ENCODE measurements around the gene ZC3H12D.
"Not testable (repeated sequence)": the region's sequence is repeated elsewhere in the genome, so short reads cannot be mapped to it uniquely, and the experiment has no call there.

Gene ZC3H12D

DNA sequence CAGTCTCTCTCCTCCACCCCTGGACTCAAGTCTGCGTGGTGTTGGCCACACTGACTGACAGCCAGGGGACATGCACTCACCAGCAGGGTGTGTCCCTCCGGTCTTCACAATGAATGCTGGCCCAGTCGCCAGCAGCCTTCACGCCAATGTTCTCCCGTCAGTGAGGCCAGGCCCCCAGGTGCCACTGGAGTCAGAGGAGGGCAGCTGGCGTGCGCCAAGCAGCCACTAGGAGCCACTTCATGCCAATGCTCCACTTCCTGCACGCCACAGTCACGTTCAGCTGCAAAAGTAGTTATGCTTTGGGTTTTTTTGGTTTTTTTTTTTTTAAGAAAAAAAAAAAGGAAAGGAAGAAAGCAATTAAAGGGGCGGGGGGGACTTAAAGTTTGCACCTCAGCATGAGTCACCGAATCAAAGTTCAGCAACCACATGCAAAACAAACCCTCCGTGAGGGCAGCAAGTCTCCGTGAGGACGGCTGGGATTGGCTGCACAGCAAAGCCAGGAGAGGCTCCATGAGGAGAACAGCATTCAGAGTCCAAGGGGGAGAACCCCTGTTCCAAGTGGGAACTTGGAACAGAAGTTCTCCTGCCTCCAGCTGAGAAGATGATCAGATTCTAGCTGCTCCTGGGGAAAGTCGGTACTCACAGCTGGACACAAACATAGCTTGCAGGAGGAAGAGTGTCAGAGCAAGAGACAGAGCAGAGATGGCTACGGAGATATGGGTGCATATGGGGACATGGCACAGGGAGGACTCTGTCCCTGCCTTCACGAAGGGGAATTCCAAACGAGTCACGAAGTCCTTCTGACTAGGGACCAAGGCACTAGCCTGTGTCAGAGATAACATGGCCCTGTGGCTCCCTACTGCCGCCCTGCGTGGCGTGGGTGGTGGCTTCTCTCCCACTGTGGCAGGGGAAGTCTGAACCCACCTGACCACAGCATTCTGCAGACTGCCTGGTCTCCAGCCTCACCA is at the start of gene ZC3H12D:
TSS of gene ZC3H12D (minus strand) at position 282 of the 968 bp plus-strand sequence. CDS start 10,471 bp downstream, outside the sequence.
- DNase-seq = peak; percentile 75

DNA sequence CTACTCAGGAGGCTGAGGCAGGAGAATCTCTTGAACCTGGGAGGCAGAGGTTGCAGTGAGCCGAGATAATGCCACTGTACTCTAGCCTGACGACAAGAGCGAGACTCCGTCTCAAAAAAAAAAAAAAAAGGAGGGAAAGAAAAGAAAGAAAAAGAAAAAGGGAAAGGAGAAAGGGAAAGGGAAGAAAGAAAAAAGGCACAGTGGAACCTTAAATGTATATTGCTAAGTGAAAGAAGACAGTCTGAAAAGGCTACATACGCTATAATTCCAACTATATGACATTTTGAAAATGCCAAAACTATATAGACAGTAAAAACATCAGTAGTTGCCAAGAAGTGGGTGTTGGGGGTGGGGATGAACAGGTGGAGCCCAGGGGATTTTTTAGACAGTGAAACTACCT is 44.8 kb upstream of the ZC3H12D start:
- DNase-seq = no peak

DNA sequence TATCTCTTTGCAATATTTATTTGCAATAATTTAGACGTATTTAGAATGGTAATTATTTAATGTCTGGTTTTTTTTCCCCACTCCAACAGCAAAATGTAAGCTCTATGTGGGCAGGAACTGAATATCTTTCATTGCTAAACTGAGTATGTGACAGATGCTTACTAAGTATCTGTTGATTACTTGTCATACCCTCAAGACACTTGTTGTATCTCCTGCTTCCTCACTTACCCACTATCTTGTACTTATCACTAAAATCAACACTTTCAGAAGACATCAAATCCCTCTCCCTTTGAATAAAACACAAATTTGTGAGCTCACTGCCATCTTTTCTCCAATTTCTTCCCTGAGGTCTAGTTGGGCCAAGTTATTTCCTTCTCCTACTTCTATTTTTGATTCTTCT is 30.7 kb upstream of the ZC3H12D start:
- no peak for DNase-seq

DNA sequence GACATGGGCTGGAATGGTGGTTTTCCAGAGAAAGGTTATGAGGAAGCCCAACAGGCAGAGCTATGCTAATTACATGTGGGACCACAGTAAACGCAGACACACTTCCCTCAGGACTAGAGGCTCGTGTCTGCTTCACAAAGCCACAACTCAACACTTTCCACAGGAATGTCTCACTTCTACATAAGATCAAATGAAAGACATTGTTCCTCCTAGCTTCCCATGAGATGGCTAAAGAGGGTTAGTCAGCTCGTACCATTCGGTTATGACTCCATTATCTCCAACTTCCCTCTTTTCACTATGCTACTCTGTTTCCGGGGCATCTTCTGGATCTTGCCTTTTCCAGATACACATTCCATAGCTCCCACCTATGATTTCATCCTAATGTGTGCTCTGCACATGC is 29.1 kb upstream of the ZC3H12D start:
- DNase-seq = no peak

DNA sequence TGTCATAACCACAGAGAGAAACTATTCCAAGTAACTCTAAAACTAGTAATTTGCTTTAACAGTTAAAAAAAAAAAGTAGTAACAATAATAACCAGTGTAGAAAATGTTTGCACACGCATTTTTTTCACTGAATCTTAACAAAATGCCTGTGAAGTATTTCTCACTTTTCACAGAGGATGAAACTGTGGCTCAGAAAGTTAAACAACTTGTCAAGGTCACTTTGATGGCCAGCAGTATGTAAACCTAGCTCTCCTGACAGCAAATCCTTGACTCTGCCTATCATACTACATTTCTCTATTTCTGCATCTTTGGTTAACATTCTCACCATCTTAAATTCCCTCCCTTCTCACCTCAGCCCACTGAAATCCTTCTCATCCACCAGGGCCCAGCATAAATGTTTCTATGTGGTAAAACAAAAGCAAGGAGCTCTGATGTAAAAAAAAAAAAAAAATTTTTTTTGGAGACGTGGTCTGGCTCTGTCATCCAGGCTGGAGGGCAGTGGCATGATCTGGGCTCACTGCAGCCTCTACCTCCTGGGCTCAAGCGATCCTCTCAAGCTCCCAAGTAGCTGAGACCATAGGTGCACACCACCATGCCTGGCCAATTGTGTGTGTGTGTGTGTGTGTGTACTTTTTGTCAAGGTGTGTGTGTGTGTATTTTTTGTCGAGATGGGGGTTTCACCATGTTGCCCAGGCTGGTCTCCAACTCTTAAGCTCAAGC is 26.1 kb upstream of the ZC3H12D start:
- DNase-seq = no peak

DNA sequence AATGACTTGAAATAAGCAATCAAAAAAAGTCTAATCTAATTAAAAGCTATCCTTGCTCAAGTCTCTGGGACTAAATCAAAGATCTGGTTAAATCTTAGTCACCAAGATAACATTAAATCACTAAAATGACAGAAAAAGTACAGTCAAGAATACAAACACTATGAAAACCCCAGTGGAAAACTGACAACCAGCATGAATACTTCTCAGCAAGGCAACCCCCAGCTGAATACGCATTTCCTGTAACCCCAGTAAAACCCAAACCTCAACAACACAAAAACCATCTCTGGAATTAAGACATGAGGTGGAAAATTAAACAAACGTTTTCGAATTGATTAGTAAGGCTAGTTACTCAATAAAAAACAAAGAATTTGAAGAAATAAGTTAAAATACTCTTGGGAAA is 23.7 kb upstream of the ZC3H12D start:
- DNase-seq = no peak

DNA sequence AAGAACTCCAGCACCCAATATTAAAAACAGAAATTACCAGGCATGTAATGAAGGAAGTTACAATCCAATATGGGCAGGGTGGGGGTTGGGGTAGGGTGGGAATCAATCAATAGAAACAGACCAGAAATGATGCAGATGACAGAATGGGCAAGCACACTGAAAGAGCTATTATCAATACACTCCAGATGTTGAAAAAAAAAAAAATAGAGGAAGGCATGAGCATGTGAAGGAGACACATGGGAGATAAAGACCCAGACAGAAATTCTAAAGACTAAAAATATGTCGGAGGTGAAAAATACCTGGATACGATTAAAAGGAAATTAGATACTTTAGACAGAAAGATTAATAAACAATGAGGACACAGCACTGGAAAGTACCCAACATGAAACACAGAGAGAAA is 19.1 kb upstream of the ZC3H12D start:
- no peak for DNase-seq

DNA sequence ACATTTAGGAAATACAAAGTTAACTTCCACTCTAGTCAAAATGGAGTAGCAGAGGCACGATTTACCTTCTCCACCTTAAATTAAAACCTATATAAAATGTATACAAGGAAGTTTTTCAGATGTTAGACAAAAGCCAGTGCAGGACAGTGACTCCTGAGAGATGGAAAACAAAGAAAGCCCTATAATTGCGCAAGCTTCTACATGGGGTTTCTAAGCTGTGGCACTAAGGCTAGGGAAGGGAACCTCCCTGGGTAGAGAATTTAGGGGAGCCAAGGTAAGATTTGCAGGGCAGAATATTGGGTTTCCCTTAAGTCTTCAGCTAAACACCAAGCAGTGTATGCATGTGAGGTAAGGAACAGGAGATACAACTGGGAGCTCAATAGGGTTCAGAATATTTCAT is 18.5 kb upstream of the ZC3H12D start:
- no peak for DNase-seq

DNA sequence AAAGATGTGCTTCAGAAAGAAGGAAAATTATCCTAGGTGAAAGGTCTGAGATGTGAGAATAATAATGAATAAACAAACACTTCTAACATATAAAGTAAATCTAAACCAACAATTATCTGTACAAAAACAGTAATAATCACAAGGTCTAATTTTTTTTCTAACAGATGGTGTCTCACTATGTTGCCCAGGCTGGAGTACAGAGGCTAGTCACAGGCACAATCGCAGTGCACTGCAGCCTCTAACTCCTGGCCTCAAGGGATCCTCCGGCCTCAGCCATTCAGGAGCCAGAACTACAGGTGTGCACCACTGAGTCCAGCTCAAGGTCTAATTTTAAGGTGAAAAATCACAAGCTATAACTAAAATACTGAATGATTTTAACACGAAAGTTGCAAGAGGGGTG is 17.0 kb upstream of the ZC3H12D start:
- DNase-seq = no peak

DNA sequence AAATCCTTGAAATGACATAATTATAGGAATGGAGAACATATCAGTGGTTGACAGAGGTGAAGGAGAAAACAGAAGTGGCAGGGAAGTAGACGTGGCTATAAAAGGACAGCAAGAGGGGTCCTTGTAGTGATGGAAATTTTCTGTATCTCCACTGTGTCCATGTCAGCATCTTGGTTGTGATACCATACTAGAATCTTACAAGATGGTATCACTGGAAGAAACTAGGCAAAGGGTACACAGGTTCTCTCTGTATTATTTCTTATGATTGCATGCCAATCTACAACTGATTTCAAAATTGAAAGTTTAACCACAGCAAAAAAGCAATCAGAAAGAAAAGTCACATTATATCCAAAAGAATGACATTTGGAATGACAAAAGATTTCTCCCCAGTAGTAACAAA is 16.4 kb upstream of the ZC3H12D start:
- DNase-seq = no peak

DNA sequence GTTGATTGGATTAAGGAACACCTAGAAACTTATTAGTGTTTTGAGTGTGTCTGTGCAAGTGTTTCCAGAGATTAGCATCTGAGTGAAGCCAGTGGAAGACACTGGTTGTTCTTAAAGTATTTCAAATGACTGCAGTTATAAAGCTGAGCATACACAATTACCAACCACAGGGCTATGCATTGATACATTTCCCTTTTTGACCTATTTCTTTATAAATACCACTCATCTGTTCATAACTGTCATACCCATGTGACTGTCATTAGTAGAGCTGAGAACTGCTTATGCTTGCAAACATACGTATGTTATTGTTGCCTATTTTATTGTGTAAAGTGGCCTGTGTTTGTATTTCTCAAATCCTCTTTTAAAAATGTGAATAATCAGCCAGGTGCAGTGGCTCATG is 15.3 kb upstream of the ZC3H12D start:
- no peak for DNase-seq

DNA sequence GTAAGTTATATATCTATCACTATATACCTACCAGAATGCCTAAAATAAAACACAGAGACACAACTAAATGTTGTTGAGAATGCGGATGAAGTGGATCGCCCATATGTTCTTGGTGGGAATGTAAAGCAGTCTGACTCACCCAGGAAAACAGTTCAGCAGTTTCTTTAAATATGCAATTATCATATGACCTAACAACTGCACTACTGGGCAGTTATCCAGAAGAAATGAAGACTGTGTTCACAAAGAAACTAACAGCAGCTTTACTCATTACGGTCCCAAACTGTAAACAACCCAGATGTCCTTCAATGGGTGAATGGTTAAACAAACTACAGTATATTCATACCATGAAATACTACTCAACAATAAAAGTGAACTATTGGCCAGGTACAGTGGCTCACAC is 14.3 kb upstream of the ZC3H12D start:
- DNase-seq = no peak

DNA sequence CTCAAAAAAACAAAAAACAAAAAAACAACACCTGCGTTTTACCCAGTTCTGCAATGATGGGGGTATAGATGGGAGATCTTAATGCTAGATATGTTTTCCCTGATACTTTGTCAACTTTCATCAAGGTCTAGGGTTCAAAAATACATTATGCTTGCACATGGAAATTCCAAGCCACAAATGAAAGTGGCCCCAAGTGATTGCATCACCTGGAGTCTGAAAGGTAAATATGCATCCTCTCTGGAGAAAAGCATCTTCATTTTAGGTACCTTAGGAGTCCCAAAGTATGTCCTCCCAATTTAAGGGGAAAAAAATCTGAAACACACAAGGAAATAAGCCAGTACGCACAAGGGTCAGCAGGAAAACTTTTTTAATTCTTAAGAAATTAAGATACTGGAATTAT is 12.6 kb upstream of the ZC3H12D start:
- DNase-seq = no peak

DNA sequence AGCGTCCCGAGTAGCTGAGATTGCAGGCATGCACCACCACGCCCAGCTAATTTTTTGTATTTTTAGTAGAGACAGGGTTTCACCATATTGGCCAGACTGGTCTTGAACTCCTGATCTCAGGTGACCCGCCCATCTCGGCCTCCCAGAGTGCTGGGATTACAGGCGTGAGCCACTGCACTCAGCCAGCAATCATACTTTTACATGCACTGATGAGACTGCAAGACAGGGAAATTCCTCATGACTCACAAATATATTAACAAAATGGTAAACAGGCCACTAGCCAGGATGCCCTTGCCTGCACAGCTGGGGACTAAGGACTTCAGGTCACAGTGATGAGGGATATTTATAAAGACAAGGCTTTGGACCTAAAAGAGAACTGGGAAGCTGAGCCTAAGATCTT is 11.8 kb upstream of the ZC3H12D start:
- not testable (repeated sequence) for DNase-seq

DNA sequence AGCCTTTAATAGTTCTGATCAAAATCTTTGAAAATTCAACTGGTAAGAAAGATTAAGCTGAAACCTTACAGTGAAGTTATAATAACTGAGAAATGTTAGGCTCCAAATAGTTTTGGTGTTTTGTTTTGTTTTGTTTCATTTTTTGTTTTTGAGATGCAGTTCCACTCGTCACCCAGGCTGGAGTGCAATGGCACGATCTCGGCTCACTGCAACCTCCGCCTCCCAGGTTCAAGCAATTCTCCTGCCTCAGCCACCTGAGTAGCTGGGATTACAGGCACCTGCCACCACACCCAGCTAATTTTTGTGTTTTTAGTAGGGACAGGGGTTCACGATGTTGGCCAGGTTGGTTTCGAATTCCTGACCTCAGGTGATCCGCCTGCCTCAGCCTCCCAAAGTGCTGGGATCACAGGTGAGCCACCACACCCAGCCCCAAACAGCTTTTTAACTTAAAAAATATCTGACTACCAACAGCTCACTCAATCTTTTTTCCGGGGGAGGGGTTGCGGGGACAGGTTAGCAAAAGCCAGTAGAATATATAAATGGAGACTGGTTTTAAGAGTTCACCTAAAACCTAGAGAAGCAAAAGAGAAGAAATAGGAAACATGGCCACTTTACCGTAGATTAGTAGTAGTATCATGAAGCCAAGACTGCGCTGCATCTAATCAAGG is 10.7 kb upstream of the ZC3H12D start:
- DNase-seq = not testable (repeated sequence)

DNA sequence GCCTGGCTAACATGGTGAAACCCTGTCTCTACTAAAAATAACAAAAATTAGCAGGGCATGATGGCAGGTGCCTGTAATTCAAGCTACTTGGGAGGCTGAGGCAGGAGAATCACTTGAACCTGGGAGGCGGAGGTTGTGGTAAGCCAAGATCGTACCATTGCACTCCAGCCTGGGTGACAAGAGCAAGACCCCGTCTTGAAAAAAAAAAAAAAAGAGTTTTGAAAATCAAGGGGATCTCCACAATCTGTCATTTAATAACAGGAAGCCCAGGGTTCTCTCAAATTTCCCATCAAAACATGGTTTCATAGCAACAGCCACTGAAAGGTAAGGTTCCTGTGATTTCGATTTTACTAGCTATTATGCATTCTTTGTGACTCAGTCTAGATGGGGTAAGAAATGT is 10.0 kb upstream of the ZC3H12D start:
- DNase-seq = not testable (repeated sequence)

DNA sequence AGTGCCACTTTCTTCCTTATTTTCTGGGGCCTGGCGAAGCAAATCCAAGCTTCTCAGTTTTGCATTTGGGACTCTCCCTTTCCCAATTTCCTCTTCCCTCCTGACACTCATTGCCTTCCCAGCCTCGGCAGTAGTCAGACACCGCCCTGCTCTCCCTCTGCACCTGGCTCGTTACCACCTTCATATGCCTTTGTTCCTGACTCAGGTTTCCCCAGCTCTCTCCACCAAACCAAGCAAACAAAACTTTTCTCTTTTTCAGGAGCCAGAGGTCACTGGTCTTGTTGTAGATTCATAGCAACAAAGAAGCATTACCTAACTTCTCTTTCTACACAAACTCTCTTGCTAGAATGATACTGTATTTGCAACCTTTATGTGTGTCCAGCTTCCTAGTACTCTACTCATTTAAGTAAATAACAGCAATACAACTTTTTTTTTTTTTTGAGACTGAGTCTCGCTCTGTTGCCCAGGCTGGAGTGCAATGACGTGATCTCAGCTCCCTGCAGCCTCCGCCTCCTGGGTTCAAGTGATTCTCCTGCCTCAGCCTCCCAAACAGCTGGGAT is 9.0 kb upstream of the ZC3H12D start:
- DNase-seq = no peak

DNA sequence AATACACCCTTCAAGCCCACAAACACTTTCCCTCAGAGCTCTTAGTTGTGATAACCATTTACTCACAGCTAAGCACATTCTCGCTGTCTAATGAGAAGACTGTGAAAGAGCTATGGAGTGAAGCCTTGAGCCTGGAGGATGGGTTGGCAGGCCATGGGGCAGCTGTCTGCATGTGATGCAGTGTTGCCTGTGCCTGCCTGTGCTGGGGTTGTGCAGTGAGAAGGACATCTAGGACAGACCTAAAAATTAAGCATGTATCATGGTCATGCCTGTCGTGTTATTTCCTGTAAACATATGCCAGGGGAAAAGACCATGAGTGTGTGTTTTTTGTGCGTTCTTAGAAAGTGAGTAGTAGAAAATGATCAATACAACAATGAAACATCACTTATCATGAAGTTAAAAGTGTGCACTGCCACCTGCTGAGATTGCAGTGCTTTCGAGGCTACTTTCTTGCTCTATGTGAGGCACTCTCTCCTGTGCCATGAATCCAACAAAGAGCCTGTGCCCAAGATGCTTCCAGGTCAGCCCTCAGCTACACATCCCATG is 8.1 kb upstream of the ZC3H12D start:
- DNase-seq = no peak

DNA sequence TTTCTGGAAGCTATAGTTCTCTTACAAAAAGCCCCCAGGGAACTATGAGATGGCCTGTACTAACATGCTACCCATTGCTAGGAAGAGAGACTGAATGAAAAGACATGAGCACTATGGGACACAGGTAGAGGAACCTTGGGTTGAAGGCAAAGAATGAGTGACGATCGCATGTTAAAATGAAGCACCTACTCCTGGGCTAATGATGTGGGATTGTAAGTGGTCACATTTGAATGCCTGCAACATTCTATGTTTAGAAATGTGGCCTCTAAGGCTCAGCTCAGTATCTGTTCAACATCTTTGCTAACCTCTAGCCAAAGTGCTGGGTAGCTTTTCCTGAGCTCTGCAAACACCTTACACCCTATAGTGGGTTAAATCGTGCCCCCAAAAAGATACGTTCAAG is 5.2 kb upstream of the ZC3H12D start:
- DNase-seq = no peak

DNA sequence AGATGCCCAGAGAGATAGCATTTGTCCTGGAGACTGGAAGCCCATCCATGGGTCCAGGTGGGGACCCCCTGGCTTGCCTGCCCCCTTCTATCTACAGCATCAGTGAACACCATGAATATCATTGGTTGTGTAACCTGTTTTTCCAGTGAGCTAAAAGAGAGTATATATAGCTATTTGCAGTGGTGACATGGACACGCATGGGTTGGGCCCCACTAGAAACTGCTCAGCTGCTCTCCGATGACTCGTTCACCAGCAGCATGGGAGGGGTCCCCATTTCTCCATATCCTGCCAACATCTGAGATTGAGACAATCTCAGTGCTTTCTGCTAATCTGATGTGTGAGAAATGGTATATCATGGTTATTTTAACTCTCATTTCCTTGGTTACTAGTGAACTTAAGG is 4.0 kb upstream of the ZC3H12D start:
- DNase-seq = no peak

DNA sequence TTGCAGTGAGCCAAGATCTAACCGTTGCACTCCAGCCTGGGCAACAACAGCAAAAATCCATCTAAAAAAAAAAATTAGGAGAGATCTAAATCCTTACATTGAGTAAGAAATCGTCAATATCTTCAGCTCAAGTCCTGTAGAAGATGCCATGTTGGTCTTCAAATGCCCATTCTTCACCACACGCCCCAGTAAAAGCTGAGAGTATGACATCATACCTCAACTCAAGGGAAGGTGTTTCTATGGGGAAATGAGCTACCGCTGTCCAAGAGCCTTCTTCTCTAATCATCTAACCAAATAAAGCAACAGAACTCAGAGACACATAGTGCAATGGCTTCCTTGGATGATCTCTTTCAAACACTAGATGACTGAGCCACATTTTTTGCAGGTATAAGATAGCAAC is 2.5 kb upstream of the ZC3H12D start:
- DNase-seq = no peak

DNA sequence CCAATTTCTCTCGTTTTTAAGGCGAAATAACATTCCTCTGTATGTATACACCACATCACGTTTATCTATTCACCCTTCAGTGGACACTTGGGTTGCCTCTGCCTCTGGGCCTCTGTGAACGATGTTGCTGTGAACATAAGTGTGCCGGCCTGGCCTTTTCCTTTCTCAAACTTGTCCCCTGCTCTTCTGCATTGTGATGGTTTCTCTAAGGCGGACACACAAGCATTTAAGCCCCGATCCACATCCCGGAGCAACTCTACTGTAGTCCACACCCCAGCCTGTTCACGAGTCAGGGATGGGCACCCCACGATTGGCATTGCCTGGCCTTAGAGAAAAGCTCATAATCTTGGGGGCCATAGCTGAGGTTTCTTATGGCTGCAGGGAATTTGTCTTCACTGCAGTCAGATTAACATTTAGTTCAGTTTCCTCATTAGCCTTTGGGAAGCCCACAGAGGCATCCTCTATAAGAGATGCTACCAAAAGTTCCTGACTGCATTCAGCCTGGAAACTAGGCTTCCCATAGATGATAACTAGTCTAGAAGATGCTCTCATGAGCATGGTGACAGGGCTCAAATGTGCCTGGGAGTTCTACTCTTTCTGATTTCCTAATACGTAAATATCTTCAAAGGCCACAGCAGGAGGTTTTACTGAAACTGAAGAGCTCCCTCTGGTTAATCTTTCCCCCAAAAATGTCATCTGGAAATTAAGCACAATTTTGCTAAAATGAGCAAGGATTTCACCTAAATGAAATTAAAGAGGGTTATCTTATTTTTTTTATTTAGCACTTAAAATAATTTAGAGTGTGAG is 762 bp downstream of the ZC3H12D start:
- no peak for DNase-seq
